ENCODE results near the gene IMPG1.
"Not testable (repeated sequence)": the region's sequence is repeated elsewhere in the genome, so short reads cannot be mapped to it uniquely, and the experiment has no call there.

The IMPG1 gene

DNA sequence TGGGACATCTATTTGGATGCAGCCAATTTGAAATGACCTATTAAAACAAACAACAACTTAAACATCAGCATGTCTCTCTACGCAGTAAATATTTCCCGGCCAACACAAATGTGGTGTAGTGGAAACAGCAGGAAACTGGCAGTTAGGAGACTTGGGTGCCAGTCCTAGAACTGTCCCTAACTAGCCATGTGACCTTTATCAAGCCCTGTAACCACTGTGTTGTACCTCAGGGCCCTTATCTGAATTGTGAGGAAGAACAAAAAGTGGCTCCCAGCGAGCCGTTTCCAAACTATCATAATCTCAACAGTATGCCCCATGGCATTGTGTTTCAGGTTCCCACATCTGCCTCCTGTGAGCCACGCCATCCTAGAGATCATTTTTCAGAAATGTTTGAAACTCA, 124.5 kb downstream of the IMPG1 start:
- no peak for DNase-seq

- no peak for DNase-seq
Measured at GRCh38 chr6:75946146-75946831, 126.2 kb downstream of the IMPG1 start.

DNA sequence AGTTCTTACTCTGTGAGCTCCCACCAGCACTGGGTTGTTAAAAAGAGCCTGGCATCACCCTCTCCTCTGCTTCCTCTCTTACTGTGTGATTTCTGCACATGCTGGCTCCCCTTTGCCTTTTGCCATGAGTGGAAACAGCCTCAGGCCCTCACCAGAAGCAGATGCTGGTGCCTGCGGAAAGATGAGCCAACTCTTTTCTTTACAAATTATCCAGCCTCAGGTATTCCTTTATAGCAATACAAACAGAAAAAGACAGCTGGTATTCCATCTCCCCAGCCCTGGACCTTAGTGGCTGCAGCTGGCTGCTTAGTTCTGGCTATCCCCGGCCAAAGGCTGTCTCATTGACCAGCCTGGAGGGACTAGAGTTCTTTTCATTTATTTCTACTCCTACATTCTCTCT, 129.1 kb downstream of the IMPG1 start:
- DNase-seq = no peak

- DNase-seq = no peak
Measured at GRCh38 chr6:75941509-75941908, 131.0 kb downstream of the IMPG1 start.

- DNase-seq = no peak
Measured at GRCh38 chr6:75940564-75940963, 131.9 kb downstream of the IMPG1 start.

DNA sequence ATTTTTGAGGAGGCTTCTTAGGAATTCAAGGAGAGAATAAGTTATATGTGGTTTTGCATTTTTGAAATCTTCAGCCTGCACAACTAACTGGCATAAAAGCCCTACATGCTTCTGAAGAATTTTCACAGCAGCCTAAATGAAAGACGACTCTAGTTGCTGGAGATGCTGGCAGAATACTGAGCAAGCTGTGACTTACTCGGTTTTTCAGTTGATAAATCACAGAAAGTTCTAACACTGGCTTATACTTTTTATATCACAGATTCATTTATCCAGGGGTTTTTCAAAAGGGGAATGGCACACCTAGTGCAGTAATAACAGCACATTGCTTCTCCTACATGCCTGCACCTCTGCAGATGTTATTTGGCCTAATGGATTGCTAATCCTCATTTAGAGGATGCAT, 134.6 kb downstream of the IMPG1 start:
- DNase-seq = no peak

DNA sequence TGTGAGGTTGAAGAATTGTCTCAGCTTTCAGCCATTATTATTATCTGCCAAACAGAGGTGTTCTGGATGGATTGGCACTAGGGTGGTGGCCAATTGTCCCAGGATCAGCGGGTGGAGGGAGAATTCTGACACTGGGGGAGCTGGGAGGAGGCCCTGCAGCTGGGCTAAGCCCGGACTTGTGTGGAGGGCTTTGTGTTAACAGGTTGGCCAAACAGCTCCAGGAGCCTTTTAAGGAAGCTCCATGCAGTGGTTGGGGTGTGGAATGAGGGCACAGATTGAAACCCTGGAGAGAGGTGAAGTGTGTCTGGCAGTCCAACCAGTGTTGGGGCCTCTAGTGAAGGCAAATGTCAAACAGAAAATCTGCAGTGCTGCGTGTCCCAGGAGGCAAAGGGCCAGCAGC, 135.8 kb downstream of the IMPG1 start:
- DNase-seq = no peak

GRCh38 chr6:75935473-75935793, 137.0 kb downstream of the IMPG1 start:
- DNase-seq = no peak

DNA sequence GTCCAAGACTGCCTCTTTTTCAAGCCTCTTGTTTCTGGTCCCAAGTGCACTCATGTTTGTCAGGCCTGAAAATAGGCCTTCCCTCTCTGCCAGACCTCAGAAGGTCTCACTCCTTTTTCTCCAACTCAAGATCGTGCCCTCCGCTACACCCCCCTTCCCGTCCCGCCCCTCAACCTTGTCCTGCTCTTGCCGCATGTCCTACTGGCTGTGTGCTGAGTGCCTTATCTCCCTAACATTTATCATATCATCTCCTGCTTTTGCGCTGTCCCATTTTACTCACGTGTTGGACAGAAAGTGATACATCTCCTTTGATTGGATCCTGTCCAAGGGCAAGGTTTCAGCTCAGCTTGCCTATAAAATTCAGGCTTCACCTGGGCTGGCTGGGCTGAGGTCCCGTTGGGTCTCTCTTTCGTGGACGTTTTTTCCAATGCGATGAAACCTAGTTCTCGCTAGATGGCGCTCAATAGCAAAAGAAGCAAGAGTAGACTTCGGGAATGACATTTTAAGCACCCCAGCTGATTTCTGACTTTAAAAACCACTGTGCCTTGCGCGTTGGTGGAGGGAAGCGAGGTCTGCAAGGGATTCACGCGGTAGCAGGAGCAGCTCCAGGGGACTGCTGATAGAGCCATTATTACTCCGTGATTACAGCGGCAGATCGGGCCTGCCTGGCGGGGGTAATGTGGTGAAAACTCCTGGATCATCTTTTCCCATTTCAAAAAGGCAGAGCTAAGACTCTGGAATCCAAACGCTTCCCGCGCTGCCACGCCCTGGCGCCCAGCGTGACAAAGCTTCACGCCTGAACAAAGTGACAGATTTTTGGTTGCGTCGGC, 137.6 kb downstream of the IMPG1 start:
- DNase-seq = peak in 1 of 2 experiments; percentile 33

DNA sequence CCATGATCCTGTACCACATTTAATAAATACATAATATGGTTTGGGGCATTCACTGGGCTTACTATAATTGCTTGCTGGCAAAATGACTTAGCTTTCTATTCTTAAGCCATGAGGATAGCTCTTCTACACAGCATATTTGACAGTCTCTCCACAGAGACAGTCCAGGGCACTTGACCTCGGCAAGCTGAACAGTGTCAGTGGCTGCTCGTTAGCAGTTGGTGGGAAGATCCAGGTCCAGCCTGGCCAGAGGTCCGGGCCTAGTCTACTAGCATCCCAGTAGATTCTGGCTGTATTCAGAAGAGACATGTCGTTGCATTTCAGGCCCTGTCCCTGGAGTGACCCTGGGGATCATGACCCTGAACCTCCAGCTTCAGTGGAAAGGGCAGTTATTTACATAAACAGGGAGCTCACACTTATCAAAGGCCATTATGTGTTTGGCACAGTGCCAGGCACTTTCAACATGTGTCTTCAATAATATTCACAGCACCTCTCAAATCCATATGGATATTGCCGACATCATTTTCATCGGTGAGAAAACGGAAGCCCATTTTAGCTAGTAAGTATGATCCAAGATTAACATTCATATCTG, 139.0 kb downstream of the IMPG1 start:
- no peak for DNase-seq

DNA sequence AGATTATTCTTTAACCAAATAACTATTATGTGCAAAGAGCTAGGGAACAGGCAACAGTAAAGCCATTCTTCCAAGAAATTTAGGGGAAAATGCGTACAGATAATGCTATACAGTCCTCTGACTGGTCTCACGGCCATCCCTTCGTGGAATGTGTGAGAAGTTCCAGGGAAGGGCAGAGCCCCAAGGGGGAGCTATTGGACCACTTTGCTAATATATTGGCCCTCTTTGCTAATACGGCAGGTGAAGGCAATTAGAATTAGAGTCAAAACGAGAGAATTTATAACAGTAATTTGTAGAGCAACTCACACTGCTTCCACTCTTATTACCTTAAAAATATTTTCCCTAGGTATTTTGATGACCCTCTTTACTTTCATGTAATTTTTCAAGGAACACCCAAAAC, 140.4 kb downstream of the IMPG1 start:
- DNase-seq = no peak

- no peak for DNase-seq
Measured at GRCh38 chr6:75931011-75931680, 141.3 kb downstream of the IMPG1 start.

GRCh38 chr6:75926293-75927168, 145.9 kb downstream of the IMPG1 start:
- DNase-seq = no peak

DNA sequence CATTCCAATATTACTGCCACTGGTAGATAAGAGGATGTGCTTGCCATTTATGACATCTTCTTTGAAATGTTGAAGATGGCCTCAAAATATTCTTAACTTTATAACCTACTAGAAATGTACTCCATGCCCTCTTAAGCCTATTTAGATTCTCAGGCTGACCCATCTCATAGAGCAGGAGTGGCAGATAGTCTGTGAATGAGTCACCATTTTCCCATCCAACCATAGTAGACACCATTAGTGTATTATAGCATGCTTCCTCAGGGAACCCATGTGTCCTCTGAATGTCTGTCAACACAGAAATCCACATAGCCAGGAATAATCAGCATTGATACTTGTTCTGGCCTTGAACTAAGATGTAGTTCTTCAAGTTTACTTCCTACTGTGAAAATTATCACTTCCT, 150.2 kb downstream of the IMPG1 start:
- DNase-seq = no peak

DNA sequence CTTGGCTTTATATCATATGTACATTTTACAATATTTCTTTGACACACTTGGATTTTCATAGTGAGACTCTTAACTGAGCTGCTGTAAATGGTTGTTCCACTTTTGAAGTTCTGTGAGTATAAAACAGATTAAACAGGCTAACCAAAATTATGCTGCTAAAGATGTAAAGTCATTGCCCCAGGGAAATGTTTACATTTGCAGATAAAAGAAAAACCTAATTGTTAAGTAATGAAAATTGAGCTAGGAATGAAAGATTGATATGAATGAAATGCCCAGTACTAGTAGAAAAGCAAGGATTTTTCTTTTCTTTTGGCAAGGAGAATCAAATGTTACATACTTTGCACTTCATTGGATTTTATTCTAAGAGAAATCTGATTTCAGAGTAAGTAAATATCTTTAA, 159.4 kb downstream of the IMPG1 start:
- DNase-seq = no peak

DNA sequence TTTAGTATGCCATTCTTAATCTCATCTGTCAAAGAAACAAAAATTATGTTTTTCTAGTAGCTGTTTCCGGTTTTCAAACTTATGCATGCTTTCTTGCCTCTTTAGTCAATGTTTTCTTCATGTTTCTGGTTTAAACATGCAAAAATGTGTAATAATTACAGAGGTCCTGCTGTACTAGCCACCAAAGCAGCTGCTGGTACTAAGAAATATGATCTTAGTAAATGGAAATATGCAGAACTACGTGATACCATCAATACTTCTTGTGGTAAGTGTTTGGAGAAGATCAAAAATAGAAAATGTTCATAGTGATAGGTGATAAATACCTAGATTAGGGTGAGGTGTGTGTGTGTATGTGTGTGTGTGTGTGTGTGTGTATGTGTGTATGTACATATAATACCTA, 165.0 kb downstream of the IMPG1 start:
- DNase-seq = no peak

DNA sequence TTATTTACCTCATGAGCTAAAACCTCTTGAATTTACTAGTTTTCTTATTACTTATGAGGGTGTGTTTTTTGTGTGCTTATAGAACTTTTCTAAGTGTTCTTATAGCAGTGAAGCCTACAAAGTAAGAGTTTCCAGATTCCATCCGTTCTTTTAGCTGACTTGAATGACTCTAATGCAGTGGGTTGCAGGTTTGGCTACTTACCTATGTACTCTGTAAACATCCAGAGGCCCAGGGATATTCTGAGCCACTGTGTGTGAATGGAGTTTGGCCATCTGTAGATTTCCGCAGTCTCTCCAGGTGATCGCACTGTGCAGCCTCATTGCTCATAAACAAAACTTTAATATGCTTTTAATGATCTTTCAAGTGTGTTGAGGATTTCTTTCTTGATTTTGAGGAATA, 165.6 kb downstream of the IMPG1 start:
- DNase-seq = no peak

DNA sequence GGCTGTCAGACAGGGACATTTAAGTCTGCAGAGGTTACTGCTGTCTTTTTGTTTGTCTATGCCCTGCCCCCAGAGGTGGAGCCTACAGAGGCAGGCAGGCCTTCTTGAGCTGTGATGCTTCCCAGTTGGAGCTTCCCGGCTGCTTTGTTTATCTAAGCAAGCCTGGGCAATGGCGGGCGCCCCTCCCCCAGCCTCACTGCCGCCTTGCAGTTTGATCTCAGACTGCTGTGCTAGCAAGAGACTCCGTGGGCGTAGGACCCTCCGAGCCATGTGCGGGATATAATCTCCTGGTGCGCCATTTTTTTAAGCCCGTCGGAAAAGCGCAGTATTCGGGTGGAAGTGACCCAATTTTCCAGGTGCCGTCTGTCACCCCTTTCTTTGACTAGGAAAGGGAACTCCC, 167.3 kb downstream of the IMPG1 start:
- not testable (repeated sequence) for DNase-seq

DNA sequence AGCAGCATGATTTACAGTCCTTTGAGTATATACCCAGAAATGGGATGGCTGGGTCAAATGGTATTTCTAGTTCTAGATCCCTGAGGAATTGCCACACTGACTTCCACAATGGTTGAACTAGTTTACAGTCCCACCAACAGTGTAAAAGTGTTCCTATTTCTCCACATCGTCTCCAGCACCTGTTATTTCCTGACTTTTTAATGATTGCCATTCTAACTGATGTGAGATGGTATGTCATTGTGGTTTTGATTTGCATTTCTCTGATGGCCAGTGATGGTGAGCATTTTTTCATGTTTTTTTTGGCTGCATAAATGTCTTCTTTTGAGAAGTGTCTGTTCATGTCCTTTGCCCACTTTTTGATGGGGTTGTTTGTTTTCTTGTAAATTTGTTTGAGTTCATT, 172.2 kb downstream of the IMPG1 start:
- DNase-seq = not testable (repeated sequence)

GRCh38 chr6:75896526-75896925, 175.9 kb downstream of the IMPG1 start:
- DNase-seq = no peak

GRCh38 chr6:75893776-75894152, 178.7 kb downstream of the IMPG1 start:
- DNase-seq = no peak

GRCh38 chr6:75893058-75893775, 179.2 kb downstream of the IMPG1 start:
- DNase-seq = no peak
